ENCODE results near the gene TSHZ3. TPM values are rescaled to one million over a fixed set of nuclear protein-coding genes. Genes with fewer than 3 reads are reported as not detected.

Gene TSHZ3
- total and polyA plus RNA-seq, 2 donors: 0.28 to 1.1 TPM

DNA sequence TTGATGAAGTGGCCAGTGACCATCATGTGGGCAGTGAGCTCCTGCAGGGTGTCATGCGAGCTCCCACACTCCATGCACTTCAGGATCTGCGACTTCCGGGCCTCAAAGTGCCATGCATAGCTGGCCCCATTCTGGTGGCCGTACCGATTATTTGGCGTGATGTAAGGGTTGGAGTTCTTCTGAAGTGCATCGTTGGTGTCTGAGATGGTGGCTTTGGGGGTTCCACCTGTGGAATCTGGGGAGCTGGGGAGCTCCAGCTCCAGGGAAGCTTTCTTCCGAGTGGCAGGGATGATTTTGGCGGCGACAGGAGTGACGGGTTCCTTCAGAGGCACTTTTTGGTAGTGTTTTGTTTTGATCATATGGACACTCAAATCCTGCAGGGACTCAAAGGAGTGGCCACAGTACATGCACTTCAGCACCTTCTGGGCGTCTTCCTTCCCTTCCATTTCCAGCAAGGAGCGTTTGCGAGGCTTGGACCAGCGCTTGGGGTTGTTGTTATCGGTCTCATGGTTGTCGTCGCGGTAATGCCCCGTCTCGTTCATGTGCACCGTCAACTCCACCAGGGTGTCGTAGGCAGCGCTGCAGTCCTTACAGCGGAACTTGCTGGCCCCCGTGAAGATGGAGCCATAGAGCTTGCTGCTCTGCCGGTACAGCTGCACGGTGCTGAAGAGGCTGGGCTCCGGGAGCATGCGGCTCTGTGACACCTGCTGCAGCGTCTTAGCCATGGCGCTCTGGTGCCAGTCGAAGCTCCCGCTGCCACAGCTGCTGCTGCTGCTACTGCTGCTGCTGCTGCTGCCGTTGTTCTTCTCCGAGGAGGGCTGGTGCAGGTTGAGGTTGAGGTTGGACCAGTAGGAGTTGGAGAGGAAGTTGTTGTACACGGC lies 70.4 kb downstream of the TSHZ3 start:
- no peaks in the 10 kb centered on the region for H3K4me1 ChIP-seq (ENCODE audit: control insufficient read depth in 2 of 2, insufficient read depth in 2 of 2, low read length in 2 of 2)
- WGBS: 97% methylated on average over 37 of the region's 37 CpGs
- DNase-seq (ENCODE audit: low read depth in 6 of 9, low spot score in 9 of 9): no peak
- H3K27ac ChIP-seq (ENCODE audit: low read depth in 1 of 2, low read length in 1 of 2): no peak overlapping the region
- H3K27me3 ChIP-seq (ENCODE audit: control insufficient read depth in 2 of 2, insufficient read depth in 1 of 2, low read length in 1 of 2): no peaks in the 10 kb centered on the region
- no peak overlapping the region for H3K4me3 ChIP-seq (ENCODE audit: low read length in 2 of 2)
- H3K9me3 ChIP-seq (ENCODE audit: control insufficient read depth in 2 of 2, insufficient read depth in 1 of 2, low read length in 1 of 2): peaks cover 0 to 1% of the 10 kb centered on the region in 2 donors
- H3K36me3 ChIP-seq (ENCODE audit: control insufficient read depth in 2 of 2, insufficient read depth in 2 of 2, low read length in 1 of 2): no peaks in the 10 kb centered on the region

DNA sequence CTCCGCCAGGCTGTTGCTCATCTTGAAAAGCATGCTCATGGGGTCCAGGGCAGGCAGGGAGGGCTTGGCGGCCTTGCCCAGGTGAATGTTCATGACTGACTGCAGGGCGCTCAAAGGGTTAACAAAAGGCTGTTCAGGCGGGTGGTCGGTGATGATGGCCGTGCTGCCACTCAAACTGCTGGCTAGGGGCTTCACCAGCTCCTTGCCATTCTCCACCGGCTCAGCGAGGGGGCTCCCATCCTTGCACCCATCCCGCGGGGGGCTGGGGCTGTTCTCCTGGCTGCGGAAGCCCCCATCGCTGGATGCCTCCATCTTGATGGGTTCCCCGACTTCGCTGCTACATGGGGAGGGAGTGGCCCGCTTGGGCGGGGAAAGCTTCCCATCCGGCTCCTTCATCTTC lies 71.7 kb downstream of the TSHZ3 start:
- DNase-seq (ENCODE audit: low read depth in 6 of 9, low spot score in 9 of 9): no peak

DNA sequence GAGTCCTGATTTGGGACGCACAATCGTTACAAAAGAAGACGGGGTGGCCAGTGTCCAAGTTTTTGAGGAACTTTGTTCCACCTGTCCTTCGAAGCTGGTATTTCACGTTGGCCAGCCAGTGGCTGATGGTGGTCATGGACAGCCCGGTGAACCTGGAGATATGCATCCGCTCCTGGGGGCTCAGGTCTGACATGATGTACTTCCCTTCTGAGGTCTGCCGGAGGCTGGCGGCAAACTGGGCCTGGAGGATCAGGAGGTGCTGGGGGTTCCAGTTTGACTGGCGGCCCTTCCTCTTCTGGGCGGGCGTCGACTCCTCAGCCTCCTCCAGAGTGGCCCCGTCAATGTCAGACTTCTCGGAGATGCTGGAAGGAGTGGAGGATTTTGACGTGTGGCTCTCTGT lies 72.4 kb downstream of the TSHZ3 start:
- no peaks in the 10 kb centered on the region for H3K36me3 ChIP-seq (ENCODE audit: control insufficient read depth in 2 of 2, insufficient read depth in 2 of 2, low read length in 1 of 2)
- H3K27me3 ChIP-seq (ENCODE audit: control insufficient read depth in 2 of 2, insufficient read depth in 1 of 2, low read length in 1 of 2): no peaks in the 10 kb centered on the region
- H3K4me3 ChIP-seq (ENCODE audit: low read length in 2 of 2): no peak overlapping the region
- 97% methylated on average over 16 of the region's 16 CpGs for WGBS
- peaks cover 0 to 1% of the 10 kb centered on the region in 2 donors for H3K9me3 ChIP-seq (ENCODE audit: control insufficient read depth in 2 of 2, insufficient read depth in 1 of 2, low read length in 1 of 2)
- no peak for DNase-seq (ENCODE audit: low read depth in 6 of 9, low spot score in 9 of 9)
- H3K27ac ChIP-seq (ENCODE audit: low read depth in 1 of 2, low read length in 1 of 2): no peak overlapping the region
- no peaks in the 10 kb centered on the region for H3K4me1 ChIP-seq (ENCODE audit: control insufficient read depth in 2 of 2, insufficient read depth in 2 of 2, low read length in 2 of 2)

More for the DNA sequence above, 71.7 kb downstream of the TSHZ3 start:
- no peaks in the 10 kb centered on the region for H3K36me3 ChIP-seq (ENCODE audit: control insufficient read depth in 2 of 2, insufficient read depth in 2 of 2, low read length in 1 of 2)
- no peak overlapping the region for H3K27ac ChIP-seq (ENCODE audit: low read depth in 1 of 2, low read length in 1 of 2)
- WGBS: 95% methylated on average over 17 of the region's 17 CpGs
- no peaks in the 10 kb centered on the region for H3K4me1 ChIP-seq (ENCODE audit: control insufficient read depth in 2 of 2, insufficient read depth in 2 of 2, low read length in 2 of 2)
- no peaks in the 10 kb centered on the region for H3K27me3 ChIP-seq (ENCODE audit: control insufficient read depth in 2 of 2, insufficient read depth in 1 of 2, low read length in 1 of 2)
- H3K9me3 ChIP-seq (ENCODE audit: control insufficient read depth in 2 of 2, insufficient read depth in 1 of 2, low read length in 1 of 2): peaks cover 0 to 1% of the 10 kb centered on the region in 2 donors
- H3K4me3 ChIP-seq (ENCODE audit: low read length in 2 of 2): no peak overlapping the region

DNA sequence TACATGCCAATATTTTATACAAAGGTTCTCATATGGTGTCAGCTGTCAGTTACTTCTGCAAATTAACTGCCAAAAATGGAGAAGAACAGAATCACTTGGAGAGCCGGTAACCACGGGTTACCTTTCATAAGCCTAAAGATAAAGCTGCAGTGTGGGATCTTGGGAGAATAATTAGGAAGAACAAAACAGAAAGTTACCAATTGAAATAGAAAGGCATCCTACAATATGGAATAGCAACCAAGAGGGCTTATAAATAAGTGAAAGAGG lies 74.2 kb downstream of the TSHZ3 start:
- Histone ChIP-seq H3K4me1 (ENCODE audit: control insufficient read depth in 2 of 2, insufficient read depth in 2 of 2, low read length in 2 of 2) (no peaks in the 10 kb centered on the region), H3K36me3 (ENCODE audit: control insufficient read depth in 2 of 2, insufficient read depth in 2 of 2, low read length in 1 of 2) (no peaks in the 10 kb centered on the region), H3K9me3 (ENCODE audit: control insufficient read depth in 2 of 2, insufficient read depth in 1 of 2, low read length in 1 of 2) (peaks cover 0 to 1% of the 10 kb centered on the region in 2 donors), H3K27ac (ENCODE audit: low read depth in 1 of 2, low read length in 1 of 2) (no peak overlapping the region), H3K27me3 (ENCODE audit: control insufficient read depth in 2 of 2, insufficient read depth in 1 of 2, low read length in 1 of 2) (no peaks in the 10 kb centered on the region), H3K4me3 (ENCODE audit: low read length in 2 of 2) (no peak overlapping the region)
- WGBS: 17% methylated on average over 2 of the region's 2 CpGs
- DNase-seq (ENCODE audit: low read depth in 6 of 9, low spot score in 9 of 9): no peak

DNA sequence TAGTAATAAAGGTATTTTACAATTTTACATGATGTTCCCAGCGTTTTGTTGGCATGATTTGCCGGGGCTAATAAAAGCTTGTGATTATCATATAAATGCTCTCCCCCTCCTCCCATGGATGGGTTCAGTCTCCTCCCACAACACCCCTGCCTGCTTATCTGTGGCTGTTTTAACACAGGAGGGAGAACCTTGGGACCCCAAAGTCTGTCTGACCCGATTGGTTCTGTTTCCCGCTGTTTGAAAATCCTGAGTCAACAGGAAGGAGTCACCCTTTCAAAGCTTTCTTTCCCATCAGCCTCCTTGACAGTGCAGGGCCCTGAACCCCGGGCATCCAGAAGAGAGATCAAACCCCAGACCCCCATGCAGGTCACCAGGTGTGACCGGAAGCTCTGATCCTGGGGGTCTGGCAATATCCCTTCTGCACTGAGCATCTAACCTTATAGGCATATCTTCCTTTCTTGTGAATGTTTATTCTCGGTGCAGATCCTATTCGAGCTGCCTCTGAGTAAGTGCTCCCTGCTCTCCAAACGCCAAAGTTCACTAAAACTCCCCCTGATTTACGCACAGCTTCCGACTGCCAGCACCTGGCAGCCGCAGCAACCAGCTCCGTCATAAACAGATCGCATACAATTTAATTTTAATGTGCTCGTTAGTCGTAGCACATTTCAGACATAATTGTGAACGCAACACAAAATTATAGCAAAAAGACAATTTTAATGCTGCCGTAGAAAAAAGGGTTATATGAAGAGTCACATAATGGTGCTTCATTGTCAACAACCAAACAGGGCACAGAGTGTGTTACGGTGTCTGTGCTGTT lies 74.8 kb downstream of the TSHZ3 start:
- DNase-seq (ENCODE audit: low read depth in 6 of 9, low spot score in 9 of 9): no peak
- no peaks in the 10 kb centered on the region for H3K36me3 ChIP-seq (ENCODE audit: control insufficient read depth in 2 of 2, insufficient read depth in 2 of 2, low read length in 1 of 2)
- 82% methylated on average over 19 of the region's 19 CpGs for WGBS

DNA sequence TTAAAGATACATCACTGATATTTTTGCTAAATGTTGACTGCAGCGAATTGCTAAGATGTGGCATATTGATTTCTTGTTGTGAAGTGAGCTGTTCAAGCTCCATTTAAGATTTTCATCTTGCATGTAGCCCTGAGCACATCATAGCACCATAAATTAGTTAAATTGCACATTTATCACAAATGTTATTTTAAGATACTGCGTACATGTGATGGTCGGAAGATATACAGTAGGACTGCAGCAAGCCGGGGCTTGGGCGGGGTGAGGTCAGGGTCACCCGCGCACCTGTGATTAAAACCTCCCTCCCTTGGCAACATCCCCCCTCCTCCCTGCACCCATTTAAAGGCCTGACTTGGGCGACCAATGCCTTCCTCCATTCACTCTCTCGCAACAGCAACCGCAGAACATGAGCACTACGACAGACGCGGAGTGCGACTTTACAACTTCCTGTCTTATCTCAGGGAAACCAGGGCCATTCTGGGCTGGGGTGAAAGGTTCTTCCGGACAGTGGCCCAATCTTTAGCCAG lies 76.6 kb downstream of the TSHZ3 start:
- H3K27ac ChIP-seq (ENCODE audit: low read depth in 1 of 2, low read length in 1 of 2): no peak overlapping the region
- 97% methylated on average over 15 of the region's 15 CpGs for WGBS
- no peak for DNase-seq (ENCODE audit: low read depth in 6 of 9, low spot score in 9 of 9)
- no peaks in the 10 kb centered on the region for H3K27me3 ChIP-seq (ENCODE audit: control insufficient read depth in 2 of 2, insufficient read depth in 1 of 2, low read length in 1 of 2)
- H3K4me1 ChIP-seq (ENCODE audit: control insufficient read depth in 2 of 2, insufficient read depth in 2 of 2, low read length in 2 of 2): no peaks in the 10 kb centered on the region
- H3K4me3 ChIP-seq (ENCODE audit: low read length in 2 of 2): no peak overlapping the region
- H3K36me3 ChIP-seq (ENCODE audit: control insufficient read depth in 2 of 2, insufficient read depth in 2 of 2, low read length in 1 of 2): no peaks in the 10 kb centered on the region
- H3K9me3 ChIP-seq (ENCODE audit: control insufficient read depth in 2 of 2, insufficient read depth in 1 of 2, low read length in 1 of 2): no peaks in the 10 kb centered on the region

More for the DNA sequence above, 74.8 kb downstream of the TSHZ3 start:
- no peaks in the 10 kb centered on the region for H3K27me3 ChIP-seq (ENCODE audit: control insufficient read depth in 2 of 2, insufficient read depth in 1 of 2, low read length in 1 of 2)
- H3K4me1 ChIP-seq (ENCODE audit: control insufficient read depth in 2 of 2, insufficient read depth in 2 of 2, low read length in 2 of 2): no peaks in the 10 kb centered on the region
- H3K27ac ChIP-seq (ENCODE audit: low read depth in 1 of 2, low read length in 1 of 2): no peak overlapping the region
- H3K4me3 ChIP-seq (ENCODE audit: low read length in 2 of 2): no peak overlapping the region
- H3K9me3 ChIP-seq (ENCODE audit: control insufficient read depth in 2 of 2, insufficient read depth in 1 of 2, low read length in 1 of 2): peaks cover 0 to 1% of the 10 kb centered on the region in 2 donors

DNA sequence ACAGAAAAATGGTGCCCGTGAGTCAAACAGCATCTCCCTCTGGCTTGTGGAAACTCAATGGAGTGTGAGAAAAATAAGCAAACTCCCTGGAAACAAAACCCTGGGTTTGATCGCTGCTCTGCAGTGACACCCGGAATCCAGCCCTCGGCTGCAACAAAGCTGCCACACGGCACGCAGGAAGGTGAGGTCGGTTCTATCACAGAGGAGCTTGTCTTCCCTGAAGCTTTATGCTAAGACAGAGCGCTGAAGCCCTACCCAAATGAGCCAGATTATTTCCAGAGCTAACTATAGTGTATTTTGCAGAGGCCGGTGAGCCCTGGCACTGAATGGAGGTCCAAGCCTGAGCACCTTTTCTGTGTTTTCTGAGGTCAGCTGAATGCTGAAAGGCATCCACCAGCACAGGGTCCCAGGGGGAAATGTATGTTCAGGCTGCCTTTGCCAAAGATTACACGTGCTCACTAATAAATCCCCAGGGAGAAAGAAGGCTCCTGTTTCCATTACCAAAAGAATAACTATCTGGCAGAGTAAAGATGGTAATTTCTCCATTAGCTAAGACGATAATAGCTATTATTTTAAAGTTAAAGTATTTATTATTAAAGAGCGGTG lies 77.8 kb downstream of the TSHZ3 start:
- WGBS: 90% methylated on average over 12 of the region's 12 CpGs
- DNase-seq (ENCODE audit: low read depth in 6 of 9, low spot score in 9 of 9): no peak

DNA sequence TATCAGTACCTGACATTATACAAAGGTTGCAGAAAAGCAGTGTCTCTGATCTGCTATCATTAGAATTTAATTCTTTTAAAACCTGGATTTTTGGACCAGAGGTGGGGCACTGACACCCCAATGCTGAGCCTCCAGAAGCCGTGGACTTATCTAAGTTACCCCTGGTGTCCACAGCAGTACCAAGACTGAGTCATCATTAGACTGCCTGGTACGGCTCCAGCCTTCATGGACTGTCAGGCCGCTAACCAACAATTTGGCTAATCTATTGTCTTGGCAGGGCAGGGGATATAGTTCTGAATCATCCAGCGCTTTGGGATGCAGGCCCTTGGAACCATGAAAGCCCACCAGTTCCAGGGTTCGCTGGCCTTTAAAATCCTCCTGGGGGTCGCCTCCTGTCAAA lies 78.3 kb downstream of the TSHZ3 start:
- no peak for DNase-seq (ENCODE audit: low read depth in 6 of 9, low spot score in 9 of 9)
- no peak overlapping the region for H3K27ac ChIP-seq (ENCODE audit: low read depth in 1 of 2, low read length in 1 of 2)
- H3K36me3 ChIP-seq (ENCODE audit: control insufficient read depth in 2 of 2, insufficient read depth in 2 of 2, low read length in 1 of 2): no peaks in the 10 kb centered on the region
- H3K4me3 ChIP-seq (ENCODE audit: low read length in 2 of 2): no peak overlapping the region
- no peaks in the 10 kb centered on the region for H3K9me3 ChIP-seq (ENCODE audit: control insufficient read depth in 2 of 2, insufficient read depth in 1 of 2, low read length in 1 of 2)
- H3K27me3 ChIP-seq (ENCODE audit: control insufficient read depth in 2 of 2, insufficient read depth in 1 of 2, low read length in 1 of 2): no peaks in the 10 kb centered on the region
- WGBS: 97% methylated on average over 6 of the region's 6 CpGs
- H3K4me1 ChIP-seq (ENCODE audit: control insufficient read depth in 2 of 2, insufficient read depth in 2 of 2, low read length in 2 of 2): no peaks in the 10 kb centered on the region

More for the DNA sequence above, 77.8 kb downstream of the TSHZ3 start:
- Histone ChIP-seq H3K27me3 (ENCODE audit: control insufficient read depth in 2 of 2, insufficient read depth in 1 of 2, low read length in 1 of 2) (no peaks in the 10 kb centered on the region), H3K9me3 (ENCODE audit: control insufficient read depth in 2 of 2, insufficient read depth in 1 of 2, low read length in 1 of 2) (no peaks in the 10 kb centered on the region), H3K4me3 (ENCODE audit: low read length in 2 of 2) (no peak overlapping the region), H3K4me1 (ENCODE audit: control insufficient read depth in 2 of 2, insufficient read depth in 2 of 2, low read length in 2 of 2) (no peaks in the 10 kb centered on the region), H3K27ac (ENCODE audit: low read depth in 1 of 2, low read length in 1 of 2) (no peak overlapping the region), H3K36me3 (ENCODE audit: control insufficient read depth in 2 of 2, insufficient read depth in 2 of 2, low read length in 1 of 2) (no peaks in the 10 kb centered on the region)
